IPS-20b (cell line): Measurements from ENCODE around the gene DHRS4L2.
A peak's percentile ranks its signal among the peaks of the same experiment; 100 is the strongest.
"Not testable (repeated sequence)": the region's sequence is repeated elsewhere in the genome, so short reads cannot be mapped to it uniquely, and the experiment has no call there.

Source experiments
- H3K27ac ChIP-seq: one replicate; pipeline ENCODE4 v1.5.1; 2013; ENCODE audit warnings: low read length
- H3K27me3 ChIP-seq: 2 replicates; pipeline ENCODE4 v1.6.1; 2013; ENCODE audit warnings: mild to moderate bottlenecking, low read length, inconsistent platforms; ENCODE audit not compliant: insufficient read depth
- H3K36me3 ChIP-seq: 2 replicates; pipeline ENCODE4 v1.6.1; 2013; ENCODE audit warnings: low read depth, mild to moderate bottlenecking, inconsistent platforms, low read length, moderate library complexity; ENCODE audit not compliant: insufficient read depth
- H3K4me1 ChIP-seq: 2 replicates; pipeline ENCODE4 v1.6.1; 2013; ENCODE audit warnings: mild to moderate bottlenecking, control low read depth, inconsistent platforms, low read length, moderate library complexity; ENCODE audit not compliant: insufficient read depth
- H3K4me3 ChIP-seq: 2 replicates; pipeline ENCODE4 v1.5.1; 2013; ENCODE audit warnings: mild to moderate bottlenecking, low read length, inconsistent platforms
- H3K9ac ChIP-seq: 2 replicates; pipeline ENCODE4 v1.6.1; 2013; ENCODE audit warnings: low read depth, mild to moderate bottlenecking, inconsistent platforms, low read length, moderate library complexity
- H3K9me3 ChIP-seq: 2 replicates; pipeline ENCODE4 v1.6.1; 2013; ENCODE audit warnings: mild to moderate bottlenecking, low read depth, low read length, inconsistent platforms; ENCODE audit not compliant: insufficient read depth

The DHRS4L2 gene

GRCh38 chr14:24006817-24007652, 18.3 kb downstream of the DHRS4L2 start:
- H3K27ac ChIP-seq, H3K36me3 ChIP-seq, H3K27me3 ChIP-seq, H3K9me3 ChIP-seq, H3K4me1 ChIP-seq, H3K9ac ChIP-seq: not testable (repeated sequence)
- H3K4me3 ChIP-seq, result peak overlapping the region; percentile 42; the same call in 1 of the 2 replicates

- H3K9me3 ChIP-seq, result no peaks in the 10 kb centered on the region
- H3K27me3 ChIP-seq, result no peaks in the 10 kb centered on the region
- H3K9ac ChIP-seq, result no peak overlapping the region
- H3K36me3 ChIP-seq, result no peaks in the 10 kb centered on the region
- peaks cover 18% of the 10 kb centered on the region; the same call in 1 of the 2 replicates for H3K4me1 ChIP-seq
- no peak overlapping the region for H3K27ac ChIP-seq
- no peak overlapping the region for H3K4me3 ChIP-seq
Measured at GRCh38 chr14:24011051-24011450, 22.3 kb downstream of the DHRS4L2 start.

- not testable (repeated sequence) for H3K27ac ChIP-seq, H3K36me3 ChIP-seq, H3K9me3 ChIP-seq, H3K27me3 ChIP-seq
- Histone ChIP-seq H3K4me3 (peak overlapping the region; percentile 36; the same call in 1 of the 2 replicates), H3K9ac (peak overlapping the region; percentile 46; the same call in 1 of the 2 replicates), H3K4me1 (peaks cover 18% of the 10 kb centered on the region; the same call in 1 of the 2 replicates)
Measured at GRCh38 chr14:24012726-24013273, 24.1 kb downstream of the DHRS4L2 start.

GRCh38 chr14:24013654-24014514, 25.2 kb downstream of the DHRS4L2 start:
- no peaks in the 10 kb centered on the region for H3K27me3 ChIP-seq
- H3K36me3 ChIP-seq, result no peaks in the 10 kb centered on the region
- no peak overlapping the region; the same call in 1 of the 2 replicates for H3K9ac ChIP-seq
- no peak overlapping the region for H3K4me3 ChIP-seq
- peaks cover 18% of the 10 kb centered on the region; the same call in 1 of the 2 replicates for H3K4me1 ChIP-seq
- no peaks in the 10 kb centered on the region for H3K9me3 ChIP-seq
- no peak overlapping the region for H3K27ac ChIP-seq

DNA sequence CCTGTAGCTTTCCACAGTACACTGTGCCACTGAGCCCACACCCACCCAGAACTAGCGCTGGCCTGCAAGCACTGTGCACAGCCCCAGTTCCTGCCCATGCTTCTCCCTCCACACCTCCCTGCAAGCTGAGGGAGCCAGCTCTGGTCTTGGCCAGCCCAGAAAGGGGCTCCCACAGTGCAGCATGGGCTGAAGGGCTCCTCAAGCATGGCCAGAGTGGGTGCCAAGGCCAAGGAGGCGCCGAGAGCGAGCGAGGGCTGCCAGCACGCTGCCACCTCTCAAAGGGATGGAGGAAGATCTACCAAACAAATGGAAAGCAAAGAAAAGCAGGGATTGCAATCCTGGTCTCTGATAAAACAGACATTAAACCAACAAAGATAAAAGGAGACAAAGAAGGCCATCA, 27.0 kb downstream of the DHRS4L2 start:
- not testable (repeated sequence) for H3K9me3 ChIP-seq, H3K27me3 ChIP-seq, H3K27ac ChIP-seq, H3K9ac ChIP-seq, H3K36me3 ChIP-seq, H3K4me3 ChIP-seq
- H3K4me1 ChIP-seq, result peaks cover 18% of the 10 kb centered on the region; the same call in 1 of the 2 replicates

DNA sequence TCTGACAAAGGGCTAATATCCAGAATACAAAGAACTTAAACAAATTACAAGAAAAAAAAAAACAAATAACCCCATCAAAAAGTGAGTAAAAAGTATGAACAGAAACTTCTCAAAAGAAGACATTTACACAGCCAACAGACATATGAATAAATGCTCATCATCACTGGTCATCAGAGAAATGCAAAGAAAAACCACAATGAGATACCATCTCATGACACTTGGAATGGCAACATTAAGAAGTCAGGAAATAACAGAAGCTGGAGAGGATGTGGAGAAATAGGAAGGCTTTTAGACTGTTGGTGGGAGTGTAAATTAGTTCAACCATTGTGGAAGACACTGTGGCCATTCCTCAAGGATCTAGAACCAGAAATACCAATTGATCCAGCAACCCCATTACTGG, 30.2 kb downstream of the DHRS4L2 start:
- H3K9ac ChIP-seq, H3K36me3 ChIP-seq, H3K4me1 ChIP-seq, H3K27me3 ChIP-seq, H3K4me3 ChIP-seq, H3K9me3 ChIP-seq, H3K27ac ChIP-seq: not testable (repeated sequence)

DNA sequence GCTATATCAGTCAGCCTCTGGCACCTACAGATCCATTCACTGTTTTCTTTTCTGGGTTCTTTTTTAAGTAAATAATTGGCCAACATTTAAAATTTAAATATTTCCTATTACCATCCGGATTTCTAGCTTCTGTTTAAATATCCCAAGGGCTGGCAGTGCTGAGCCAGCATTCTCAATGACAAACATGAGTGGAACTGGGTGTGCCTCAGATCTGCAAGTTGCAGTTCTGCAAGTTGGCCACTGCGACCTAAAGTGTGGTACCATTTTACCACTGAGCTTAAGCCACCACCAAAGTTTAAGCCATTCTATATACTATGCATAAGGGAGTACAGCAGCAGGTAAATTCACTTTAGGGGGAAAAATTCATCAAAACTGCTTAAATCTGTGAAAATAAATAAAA, 31.2 kb downstream of the DHRS4L2 start:
- H3K9me3 ChIP-seq, H3K9ac ChIP-seq, H3K4me3 ChIP-seq, H3K27ac ChIP-seq, H3K4me1 ChIP-seq, H3K36me3 ChIP-seq, H3K27me3 ChIP-seq: not testable (repeated sequence)

- not testable (repeated sequence) for H3K4me1 ChIP-seq, H3K4me3 ChIP-seq, H3K36me3 ChIP-seq, H3K27me3 ChIP-seq, H3K9ac ChIP-seq, H3K9me3 ChIP-seq, H3K27ac ChIP-seq
Measured at GRCh38 chr14:24020520-24020919, 31.8 kb downstream of the DHRS4L2 start.

- H3K27me3 ChIP-seq, H3K9me3 ChIP-seq, H3K9ac ChIP-seq, H3K27ac ChIP-seq, H3K4me3 ChIP-seq, H3K36me3 ChIP-seq, H3K4me1 ChIP-seq: not testable (repeated sequence)
Measured at GRCh38 chr14:24024939-24025418, 36.2 kb downstream of the DHRS4L2 start.

DNA sequence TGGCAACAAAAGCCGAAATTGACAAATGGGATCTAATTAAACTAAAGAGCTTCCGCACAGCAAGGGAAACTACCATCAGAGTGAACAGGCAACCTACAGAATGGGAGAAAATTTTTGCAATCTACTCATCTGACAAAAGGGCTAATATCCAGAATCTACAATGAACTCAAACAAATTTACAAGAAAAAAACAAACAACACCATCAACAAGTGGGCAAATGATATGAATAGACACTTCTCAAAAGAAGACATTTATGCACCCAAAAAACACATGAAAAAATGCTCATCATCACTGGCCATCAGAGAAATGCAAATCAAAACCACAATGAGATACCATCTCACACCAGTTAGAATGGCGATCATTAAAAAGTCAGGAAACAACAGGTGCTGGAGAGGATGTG, 41.0 kb downstream of the DHRS4L2 start:
- not testable (repeated sequence) for H3K4me1 ChIP-seq, H3K36me3 ChIP-seq, H3K9me3 ChIP-seq, H3K27ac ChIP-seq, H3K4me3 ChIP-seq, H3K27me3 ChIP-seq, H3K9ac ChIP-seq

GRCh38 chr14:24031331-24031730, 42.6 kb downstream of the DHRS4L2 start:
- H3K27me3 ChIP-seq, H3K4me1 ChIP-seq, H3K9ac ChIP-seq, H3K9me3 ChIP-seq, H3K4me3 ChIP-seq, H3K36me3 ChIP-seq, H3K27ac ChIP-seq: not testable (repeated sequence)
